Neuronal stem cell (in vitro differentiated cells): Measurements from ENCODE around the gene SEPTIN3.

Experiments used
- DNase-seq: peaks from one replicate; pipeline ENCODE4 v3.0.0-alpha.2; 2013; ENCODE audit warnings: low spot score
- H2AFZ ChIP-seq: one replicate; pipeline ENCODE4 v1.6.1; 2013; ENCODE audit warnings: mild to moderate bottlenecking, low read length, inconsistent platforms
- H2AK5ac ChIP-seq: 2 replicates; pipeline ENCODE4 v1.6.1; 2013; ENCODE audit warnings: low read depth, mild to moderate bottlenecking, inconsistent platforms, low read length, moderate library complexity, mixed read lengths
- H2BK120ac ChIP-seq: 2 replicates; pipeline ENCODE4 v1.6.1; 2013; ENCODE audit warnings: low read depth, mild to moderate bottlenecking, inconsistent platforms, low read length, moderate library complexity, mixed read lengths
- H2BK12ac ChIP-seq: one replicate; pipeline ENCODE4 v1.6.1; 2013; ENCODE audit warnings: low read length, inconsistent platforms
- H2BK15ac ChIP-seq: 2 replicates; pipeline ENCODE4 v1.6.1; 2013; ENCODE audit warnings: mild to moderate bottlenecking, low read length, inconsistent platforms, mixed read lengths
- H2BK5ac ChIP-seq: one replicate; pipeline ENCODE4 v1.6.1; 2013; ENCODE audit warnings: inconsistent platforms, mild to moderate bottlenecking, low read length, moderate library complexity
- H3K14ac ChIP-seq: one replicate; pipeline ENCODE4 v1.6.1; 2013; ENCODE audit warnings: low read length, inconsistent platforms
- H3K18ac ChIP-seq: 2 replicates; pipeline ENCODE4 v1.6.1; 2013; ENCODE audit warnings: low read length, inconsistent platforms
- H3K23ac ChIP-seq: 2 replicates; pipeline ENCODE4 v1.6.1; 2013; ENCODE audit warnings: low read depth, mild to moderate bottlenecking, mixed read lengths, low read length, inconsistent platforms; ENCODE audit not compliant: poor library complexity
- H3K27ac ChIP-seq: replicated peaks from 3 replicates; pipeline ENCODE4 v1.5.1; 2013; ENCODE audit warnings: low read length, inconsistent platforms
- H3K27me3 ChIP-seq, 3 experiments: 2 replicates each; pipeline ENCODE4 v1.6.1; 2013; ENCODE audit warnings: low read length in 3 of 3, mild to moderate bottlenecking in 2 of 3, inconsistent platforms in 1 of 3, low read depth in 1 of 3, mixed read lengths in 1 of 3, moderate library complexity in 1 of 3; ENCODE audit not compliant: control insufficient read depth in 3 of 3, insufficient read depth in 3 of 3
- H3K36me3 ChIP-seq, 2 donors: replicated peaks in 1 of 2; 2 replicates each; pipeline ENCODE4 v1.6.1; 2013; ENCODE audit warnings: low read length in 2 of 2; ENCODE audit not compliant: control insufficient read depth in 2 of 2, insufficient read depth in 2 of 2
- H3K4ac ChIP-seq: 2 replicates; pipeline ENCODE4 v1.6.1; 2013; ENCODE audit warnings: inconsistent platforms, mild to moderate bottlenecking, low read length, moderate library complexity
- H3K4me1 ChIP-seq, 2 donors: 1 replicate in 1 of 2; 2 replicates in 1 of 2; pipeline ENCODE4 v1.6.1; 2013; ENCODE audit warnings: low read length in 2 of 2, low read depth in 1 of 2; ENCODE audit not compliant: control insufficient read depth in 2 of 2, insufficient read depth in 1 of 2
- H3K4me2 ChIP-seq: one replicate; pipeline ENCODE4 v1.6.1; 2013; ENCODE audit warnings: mild to moderate bottlenecking, low read length, inconsistent platforms; ENCODE audit not compliant: insufficient read depth, poor library complexity, severe bottlenecking
- H3K4me3 ChIP-seq, 2 donors: 2 replicates each; pipeline ENCODE4 v1.5.1; 2013; ENCODE audit warnings: low read length in 2 of 2, mild to moderate bottlenecking in 2 of 2, inconsistent platforms in 1 of 2, moderate library complexity in 1 of 2
- H3K79me1 ChIP-seq: one replicate; pipeline ENCODE4 v1.6.1; 2013; ENCODE audit warnings: low read depth, mild to moderate bottlenecking, inconsistent platforms, low read length, moderate library complexity
- H3K9ac ChIP-seq: one replicate; pipeline ENCODE4 v1.6.1; 2013; ENCODE audit warnings: mild to moderate bottlenecking, low read depth, low read length, inconsistent platforms; ENCODE audit not compliant: poor library complexity
- H3K9me3 ChIP-seq, 2 donors: replicated peaks in 1 of 2; 2 replicates each; pipeline versions ENCODE3 to v1.6.1; 2013; ENCODE audit warnings: low read length in 2 of 2, mild to moderate bottlenecking in 2 of 2, inconsistent platforms in 1 of 2, low read depth in 1 of 2, mixed read lengths in 1 of 2, moderate library complexity in 1 of 2; ENCODE audit not compliant: control insufficient read depth in 2 of 2, insufficient read depth in 1 of 2
- H4K8ac ChIP-seq: one replicate; pipeline ENCODE4 v1.6.1; 2013; ENCODE audit warnings: low read depth, mild to moderate bottlenecking, inconsistent platforms, low read length, moderate library complexity
- H4K91ac ChIP-seq: one replicate; pipeline ENCODE4 v1.6.1; 2013; ENCODE audit warnings: low read length, low read depth, mild to moderate bottlenecking, inconsistent platforms; ENCODE audit not compliant: poor library complexity
- WGBS, 2 donors: extraction: QIAGEN DNeasy Blood & Tissue Kit; methylation state at CpG; one replicate each; pipeline ENCODE4 v1.1.7; 2013; ENCODE audit warnings: missing lambda C conversion rate in 2 of 2, mixed read lengths in 1 of 2; ENCODE audit not compliant: insufficient read length in 2 of 2, insufficient replicate concordance in 1 of 2; ENCODE audit errors: extremely low coverage in 2 of 2; 5-methylcytosine and 5-hydroxymethylcytosine counted together

Gene SEPTIN3

GRCh38 chr22:41936894-41937169 lies 32.4 kb upstream of the SEPTIN3 start:
- no CpG with 5 or more reads among the region's 2 CpGs for WGBS, 2 donors
- H3K4ac ChIP-seq = no peak overlapping the region

GRCh38 chr22:41939981-41940831 lies 29.0 kb upstream of the SEPTIN3 start:
- H4K91ac ChIP-seq = no peak overlapping the region
- H3K14ac ChIP-seq = no peak overlapping the region
- H3K79me1 ChIP-seq = peaks cover 11% of the 10 kb centered on the region
- H3K9me3 ChIP-seq = peaks cover 0 to 2% of the 10 kb centered on the region in 2 donors
- DNase-seq = no peak
- no peak overlapping the region for H2BK15ac ChIP-seq
- no peak overlapping the region for H2AK5ac ChIP-seq
- no peaks in the 10 kb centered on the region for H3K27me3 ChIP-seq
- H2AFZ ChIP-seq = no peak overlapping the region
- no CpG with 5 or more reads among the region's 13 CpGs for WGBS, 2 donors
- H3K9ac ChIP-seq = no peak overlapping the region
- H2BK5ac ChIP-seq = no peak overlapping the region
- H3K18ac ChIP-seq = no peak overlapping the region
- H3K4me2 ChIP-seq = no peak overlapping the region
- H3K4me3 ChIP-seq = no peak overlapping the region
- H3K4me1 ChIP-seq = no peaks in the 10 kb centered on the region
- H3K23ac ChIP-seq = no peak overlapping the region
- no peak overlapping the region for H2BK12ac ChIP-seq
- no peak overlapping the region for H3K4ac ChIP-seq
- H3K36me3 ChIP-seq = peaks cover 47 to 92% of the 10 kb centered on the region in 2 donors
- H2BK120ac ChIP-seq = no peak overlapping the region
- no peak overlapping the region for H3K27ac ChIP-seq
- no peak overlapping the region for H4K8ac ChIP-seq

More at GRCh38 chr22:41936894-41937169, 32.4 kb upstream of the SEPTIN3 start:
- no peak overlapping the region for H2BK5ac ChIP-seq
- H2BK120ac ChIP-seq = no peak overlapping the region
- no peak overlapping the region for H2AFZ ChIP-seq
- no peak overlapping the region for H2AK5ac ChIP-seq
- H3K18ac ChIP-seq = no peak overlapping the region
- H3K79me1 ChIP-seq = peaks cover 11% of the 10 kb centered on the region
- H3K9me3 ChIP-seq = peaks cover 0 to 2% of the 10 kb centered on the region in 2 donors
- peaks cover 0 to 2% of the 10 kb centered on the region in 2 donors for H3K4me1 ChIP-seq
- no peak overlapping the region for H2BK12ac ChIP-seq
- H3K27ac ChIP-seq = no peak overlapping the region
- H3K4me3 ChIP-seq = no peak overlapping the region
- no peaks in the 10 kb centered on the region for H3K27me3 ChIP-seq
- no peak for DNase-seq
- peaks cover 32 to 79% of the 10 kb centered on the region in 2 donors for H3K36me3 ChIP-seq
- no peak overlapping the region for H4K91ac ChIP-seq
- no peak overlapping the region for H3K23ac ChIP-seq
- H3K4me2 ChIP-seq = no peak overlapping the region
- H4K8ac ChIP-seq = no peak overlapping the region
- H2BK15ac ChIP-seq = no peak overlapping the region
- H3K14ac ChIP-seq = no peak overlapping the region
- H3K9ac ChIP-seq = no peak overlapping the region

GRCh38 chr22:41940832-41941765 lies 28.1 kb upstream of the SEPTIN3 start:
- Histone ChIP-seq H3K18ac (no peak overlapping the region), H3K4me2 (no peak overlapping the region), H4K8ac (no peak overlapping the region), H3K36me3 (peaks cover 49 to 91% of the 10 kb centered on the region in 2 donors), H2AK5ac (no peak overlapping the region), H3K9me3 (peaks cover 0 to 2% of the 10 kb centered on the region in 2 donors), H2BK12ac (no peak overlapping the region), H3K4ac (no peak overlapping the region), H3K27me3 (no peaks in the 10 kb centered on the region), H3K4me3 (no peak overlapping the region), H2BK15ac (no peak overlapping the region), H3K23ac (no peak overlapping the region), H3K79me1 (peaks cover 17% of the 10 kb centered on the region), H3K27ac (no peak overlapping the region), H4K91ac (no peak overlapping the region), H2AFZ (no peak overlapping the region), H2BK5ac (no peak overlapping the region), H3K9ac (no peak overlapping the region), H3K4me1 (peaks cover 6 to 7% of the 10 kb centered on the region in 2 donors), H3K14ac (no peak overlapping the region), H2BK120ac (no peak overlapping the region)
- DNase-seq = peak; percentile 70
- WGBS, 2 donors = no CpG with 5 or more reads among the region's 13 CpGs
